ENCODE measurements around the gene CDK5RAP1.

Gene CDK5RAP1

GRCh38 chr20:33337531-33338165 is 63.7 kb downstream of the CDK5RAP1 start:
- Mint-ChIP-seq H3K27ac (no peak overlapping the region), H3K9me3 (no peaks in the 10 kb centered on the region), H3K4me1 (ENCODE audit: low read depth) (no peaks in the 10 kb centered on the region), H3K27me3 (no peaks in the 10 kb centered on the region), H3K4me3 (no peak overlapping the region), H3K36me3 (ENCODE audit: low read depth) (no peaks in the 10 kb centered on the region)

- no peak overlapping the region for H3K4me3 Mint-ChIP-seq
- H3K4me1 Mint-ChIP-seq (ENCODE audit: low read depth) = no peaks in the 10 kb centered on the region
- no peaks in the 10 kb centered on the region for H3K27me3 Mint-ChIP-seq
- H3K9me3 Mint-ChIP-seq = no peaks in the 10 kb centered on the region
- H3K27ac Mint-ChIP-seq = no peak overlapping the region
- no peaks in the 10 kb centered on the region for H3K36me3 Mint-ChIP-seq (ENCODE audit: low read depth)
These were observed 64.2 kb downstream of the CDK5RAP1 start for GRCh38 chr20:33337119-33337518.

- H3K36me3 Mint-ChIP-seq (ENCODE audit: low read depth) = no peaks in the 10 kb centered on the region
- H3K4me3 Mint-ChIP-seq = no peak overlapping the region
- no peak overlapping the region for H3K27ac Mint-ChIP-seq
- no peaks in the 10 kb centered on the region for H3K27me3 Mint-ChIP-seq
- H3K9me3 Mint-ChIP-seq = no peaks in the 10 kb centered on the region
- no peaks in the 10 kb centered on the region for H3K4me1 Mint-ChIP-seq (ENCODE audit: low read depth)
These were observed 64.9 kb downstream of the CDK5RAP1 start for GRCh38 chr20:33336375-33336774.

GRCh38 chr20:33334111-33334510 is 67.2 kb downstream of the CDK5RAP1 start:
- Mint-ChIP-seq H3K9me3 (no peaks in the 10 kb centered on the region), H3K4me3 (no peak overlapping the region), H3K27ac (no peak overlapping the region), H3K4me1 (ENCODE audit: low read depth) (no peaks in the 10 kb centered on the region), H3K27me3 (no peaks in the 10 kb centered on the region), H3K36me3 (ENCODE audit: low read depth) (no peaks in the 10 kb centered on the region)

- H3K4me3 Mint-ChIP-seq = no peak overlapping the region
- H3K4me1 Mint-ChIP-seq (ENCODE audit: low read depth) = no peaks in the 10 kb centered on the region
- H3K9me3 Mint-ChIP-seq = no peaks in the 10 kb centered on the region
- no peak overlapping the region for H3K27ac Mint-ChIP-seq
- H3K36me3 Mint-ChIP-seq (ENCODE audit: low read depth) = no peaks in the 10 kb centered on the region
- H3K27me3 Mint-ChIP-seq = no peaks in the 10 kb centered on the region
These were observed 67.7 kb downstream of the CDK5RAP1 start for GRCh38 chr20:33333616-33334015.

- Mint-ChIP-seq H3K27me3 (no peaks in the 10 kb centered on the region), H3K4me3 (no peak overlapping the region), H3K9me3 (no peaks in the 10 kb centered on the region), H3K4me1 (ENCODE audit: low read depth) (no peaks in the 10 kb centered on the region), H3K36me3 (ENCODE audit: low read depth) (no peaks in the 10 kb centered on the region), H3K27ac (no peak overlapping the region)
These were observed 68.3 kb downstream of the CDK5RAP1 start for GRCh38 chr20:33332905-33333456.

GRCh38 chr20:33328157-33329137 is 72.9 kb downstream of the CDK5RAP1 start:
- H3K9me3 Mint-ChIP-seq = no peaks in the 10 kb centered on the region
- no peaks in the 10 kb centered on the region for H3K36me3 Mint-ChIP-seq (ENCODE audit: low read depth)
- no peak overlapping the region for H3K27ac Mint-ChIP-seq
- H3K4me3 Mint-ChIP-seq = no peak overlapping the region
- no peaks in the 10 kb centered on the region for H3K4me1 Mint-ChIP-seq (ENCODE audit: low read depth)
- no peaks in the 10 kb centered on the region for H3K27me3 Mint-ChIP-seq

GRCh38 chr20:33325350-33325749 is 76.0 kb downstream of the CDK5RAP1 start:
- Mint-ChIP-seq H3K4me3 (no peak overlapping the region), H3K27me3 (no peaks in the 10 kb centered on the region), H3K4me1 (ENCODE audit: low read depth) (no peaks in the 10 kb centered on the region), H3K9me3 (no peaks in the 10 kb centered on the region), H3K27ac (no peak overlapping the region), H3K36me3 (ENCODE audit: low read depth) (no peaks in the 10 kb centered on the region)

GRCh38 chr20:33323236-33323635 is 78.1 kb downstream of the CDK5RAP1 start:
- H3K9me3 Mint-ChIP-seq = no peaks in the 10 kb centered on the region
- no peaks in the 10 kb centered on the region for H3K27me3 Mint-ChIP-seq
- no peaks in the 10 kb centered on the region for H3K36me3 Mint-ChIP-seq (ENCODE audit: low read depth)
- no peak overlapping the region for H3K27ac Mint-ChIP-seq
- H3K4me3 Mint-ChIP-seq = no peak overlapping the region
- H3K4me1 Mint-ChIP-seq (ENCODE audit: low read depth) = no peaks in the 10 kb centered on the region

GRCh38 chr20:33322456-33322855 is 78.9 kb downstream of the CDK5RAP1 start:
- H3K4me1 Mint-ChIP-seq (ENCODE audit: low read depth) = no peaks in the 10 kb centered on the region
- H3K9me3 Mint-ChIP-seq = no peaks in the 10 kb centered on the region
- H3K27me3 Mint-ChIP-seq = no peaks in the 10 kb centered on the region
- no peak overlapping the region for H3K4me3 Mint-ChIP-seq
- H3K27ac Mint-ChIP-seq = no peak overlapping the region
- H3K36me3 Mint-ChIP-seq (ENCODE audit: low read depth) = no peaks in the 10 kb centered on the region

GRCh38 chr20:33320006-33320405 is 81.3 kb downstream of the CDK5RAP1 start:
- Mint-ChIP-seq H3K4me1 (ENCODE audit: low read depth) (no peaks in the 10 kb centered on the region), H3K27me3 (no peaks in the 10 kb centered on the region), H3K36me3 (ENCODE audit: low read depth) (no peaks in the 10 kb centered on the region), H3K27ac (no peak overlapping the region), H3K9me3 (no peaks in the 10 kb centered on the region), H3K4me3 (no peak overlapping the region)

GRCh38 chr20:33318096-33318429 is 83.3 kb downstream of the CDK5RAP1 start:
- no peaks in the 10 kb centered on the region for H3K27me3 Mint-ChIP-seq
- no peak overlapping the region for H3K27ac Mint-ChIP-seq
- H3K4me3 Mint-ChIP-seq = no peak overlapping the region
- no peaks in the 10 kb centered on the region for H3K4me1 Mint-ChIP-seq (ENCODE audit: low read depth)
- H3K9me3 Mint-ChIP-seq = no peaks in the 10 kb centered on the region
- no peaks in the 10 kb centered on the region for H3K36me3 Mint-ChIP-seq (ENCODE audit: low read depth)

- Mint-ChIP-seq H3K27me3 (no peaks in the 10 kb centered on the region), H3K4me1 (ENCODE audit: low read depth) (no peaks in the 10 kb centered on the region), H3K36me3 (ENCODE audit: low read depth) (no peaks in the 10 kb centered on the region), H3K9me3 (no peaks in the 10 kb centered on the region), H3K27ac (no peak overlapping the region), H3K4me3 (no peak overlapping the region)
These were observed 83.8 kb downstream of the CDK5RAP1 start for GRCh38 chr20:33317424-33318095.

- H3K27ac Mint-ChIP-seq = no peak overlapping the region
These were observed 84.4 kb downstream of the CDK5RAP1 start for GRCh38 chr20:33316958-33317357.

GRCh38 chr20:33316343-33316742 is 85.0 kb downstream of the CDK5RAP1 start:
- H3K27ac Mint-ChIP-seq = no peak overlapping the region
- no peaks in the 10 kb centered on the region for H3K9me3 Mint-ChIP-seq
- H3K36me3 Mint-ChIP-seq (ENCODE audit: low read depth) = no peaks in the 10 kb centered on the region
- H3K4me3 Mint-ChIP-seq = no peak overlapping the region
- no peaks in the 10 kb centered on the region for H3K27me3 Mint-ChIP-seq
- H3K4me1 Mint-ChIP-seq (ENCODE audit: low read depth) = no peaks in the 10 kb centered on the region

More at GRCh38 chr20:33316958-33317357, 84.4 kb downstream of the CDK5RAP1 start:
- Mint-ChIP-seq H3K4me3 (no peak overlapping the region), H3K36me3 (ENCODE audit: low read depth) (no peaks in the 10 kb centered on the region), H3K4me1 (ENCODE audit: low read depth) (no peaks in the 10 kb centered on the region), H3K9me3 (no peaks in the 10 kb centered on the region), H3K27me3 (no peaks in the 10 kb centered on the region)

Measured in stimulated activated naive CD8-positive, alpha-beta T cell treated with anti-CD3 and anti-CD28 coated beads, Interleukin-15, Interleukin-2, amounts not matched to agents 100 ng/mL and 50 ng/mL, for 24 hours (primary cell).